Activated naive CD4-positive, alpha-beta T cell treated with anti-CD3 and anti-CD28 coated beads, Interleukin-2, amount 50 U/mL, for 72 hours (primary cell): ENCODE measurements around the gene AS3MT. TPM values are rescaled to one million over a fixed set of nuclear protein-coding genes. Genes with fewer than 3 reads are reported as not detected.
A peak's percentile ranks its signal among the peaks of the same experiment; 100 is the strongest.

Experiments used
- ATAC-seq, 2 donors: fragments of 150-1000 bp; cut with Tn5 transposase; 2 replicates each; pipeline ENCODE4 v1.10.0; 2021; ENCODE audit warnings: mild to moderate bottlenecking in 2 of 2, moderate library complexity in 2 of 2
- DNase-seq, 2 donors: peaks; one replicate each; pipeline ENCODE4 v3.0.0; 2021 to 2022; ENCODE audit warnings: low spot score in 2 of 2
- H3K27ac Mint-ChIP-seq, 2 donors: one replicate each; pipeline ENCODE4 v1.8.0; 2022; ENCODE audit warnings: mild to moderate bottlenecking in 2 of 2, mixed read lengths in 2 of 2
- H3K36me3 Mint-ChIP-seq, 2 donors: one replicate each; pipeline ENCODE4 v1.8.0; 2022; ENCODE audit warnings: mixed read lengths in 2 of 2
- H3K9me3 Mint-ChIP-seq, 2 donors: one replicate each; pipeline ENCODE4 v1.8.0; 2022; ENCODE audit warnings: mixed read lengths in 2 of 2
- total RNA-seq, 2 donors: library from RNA; stranded (reverse); gene quantifications; one replicate each; pipeline ENCODE4 v1.2.3, GENCODE V29; 2022

Gene AS3MT
- total RNA-seq, 2 donors from 2014 or later, result not detected

GRCh38 chr10:102931643-102932042, 62.4 kb downstream of the AS3MT start:
- H3K36me3 Mint-ChIP-seq, result peaks cover 0 to 6% of the 10 kb centered on the region in 2 donors
- no peak overlapping the region for H3K27ac Mint-ChIP-seq
- ATAC-seq (no peak), DNase-seq (no peak)
- H3K9me3 Mint-ChIP-seq, result no peaks in the 10 kb centered on the region

GRCh38 chr10:102935505-102935904, 66.2 kb downstream of the AS3MT start:
- H3K36me3 Mint-ChIP-seq, result no peaks in the 10 kb centered on the region
- no peaks in the 10 kb centered on the region for H3K9me3 Mint-ChIP-seq
- peak; percentile 5 to 18 for ATAC-seq
- peak overlapping the region in 1 of 2 donors; percentile 46 for H3K27ac Mint-ChIP-seq
- no peak for DNase-seq

GRCh38 chr10:102935939-102936605, 66.8 kb downstream of the AS3MT start:
- no peaks in the 10 kb centered on the region for H3K36me3 Mint-ChIP-seq
- peak; percentile 71 to 88 for ATAC-seq
- DNase-seq, result no peak
- peak overlapping the region in 1 of 2 donors; percentile 46 for H3K27ac Mint-ChIP-seq
- H3K9me3 Mint-ChIP-seq, result no peaks in the 10 kb centered on the region

- Mint-ChIP-seq H3K27ac (no peak overlapping the region), H3K9me3 (no peaks in the 10 kb centered on the region), H3K36me3 (no peaks in the 10 kb centered on the region)
- ATAC-seq, result no peak
- no peak for DNase-seq
Measured at GRCh38 chr10:102941401-102941800, 72.1 kb downstream of the AS3MT start.

- no peak for DNase-seq
- Mint-ChIP-seq H3K36me3 (no peaks in the 10 kb centered on the region), H3K27ac (no peak overlapping the region), H3K9me3 (no peaks in the 10 kb centered on the region)
- no peak for ATAC-seq
Measured at GRCh38 chr10:102945449-102945848, 76.2 kb downstream of the AS3MT start.

GRCh38 chr10:102945962-102946361, 76.7 kb downstream of the AS3MT start:
- no peaks in the 10 kb centered on the region for H3K9me3 Mint-ChIP-seq
- ATAC-seq, result no peak

GRCh38 chr10:102946992-102947391, 77.7 kb downstream of the AS3MT start:
- ATAC-seq (no peak), DNase-seq (no peak)
- no peaks in the 10 kb centered on the region for H3K36me3 Mint-ChIP-seq
- no peaks in the 10 kb centered on the region for H3K9me3 Mint-ChIP-seq
- no peak overlapping the region for H3K27ac Mint-ChIP-seq

More at GRCh38 chr10:102945962-102946361, 76.7 kb downstream of the AS3MT start:
- H3K36me3 Mint-ChIP-seq, result no peaks in the 10 kb centered on the region
- H3K27ac Mint-ChIP-seq, result no peak overlapping the region
- DNase-seq, result no peak

GRCh38 chr10:102948176-102948575, 78.9 kb downstream of the AS3MT start:
- no peaks in the 10 kb centered on the region for H3K36me3 Mint-ChIP-seq
- no peaks in the 10 kb centered on the region for H3K9me3 Mint-ChIP-seq
- no peak overlapping the region for H3K27ac Mint-ChIP-seq
- DNase-seq (no peak), ATAC-seq (no peak)

- no peak for ATAC-seq
- H3K36me3 Mint-ChIP-seq, result no peaks in the 10 kb centered on the region
- H3K9me3 Mint-ChIP-seq, result no peaks in the 10 kb centered on the region
- no peak overlapping the region for H3K27ac Mint-ChIP-seq
- no peak for DNase-seq
Measured at GRCh38 chr10:102948786-102949185, 79.5 kb downstream of the AS3MT start.

GRCh38 chr10:102949916-102950315, 80.6 kb downstream of the AS3MT start:
- Mint-ChIP-seq H3K36me3 (no peaks in the 10 kb centered on the region), H3K27ac (peak overlapping the region in 1 of 2 donors; percentile 11), H3K9me3 (no peaks in the 10 kb centered on the region)
- ATAC-seq (no peak), DNase-seq (no peak)

GRCh38 chr10:102951316-102951715, 82.0 kb downstream of the AS3MT start:
- DNase-seq, result no peak
- Mint-ChIP-seq H3K36me3 (no peaks in the 10 kb centered on the region), H3K9me3 (no peaks in the 10 kb centered on the region), H3K27ac (no peak overlapping the region)
- ATAC-seq, result no peak

Other genes starting within 250 kb of the AS3MT start
- gene TRIM8, start 225.0 kb upstream of the AS3MT start, total RNA-seq, result 10 to 100 TPM; 22.9 to 47.3 TPM
- gene ARL3, start 155.1 kb upstream of the AS3MT start, total RNA-seq, result 1 to 10 TPM; 5.7 to 6.8 TPM
- gene SFXN2, start 154.8 kb upstream of the AS3MT start, total RNA-seq, result 10 to 100 TPM in 1 of 2 donors, 1 to 10 TPM in 1; 8.3 to 16.5 TPM
- gene WBP1L, start 125.5 kb upstream of the AS3MT start, total RNA-seq, result 10 to 100 TPM; 15.7 to 16.7 TPM
- not detected for gene CYP17A1, start 32.1 kb upstream of the AS3MT start, total RNA-seq
- 1 to 10 TPM; 8.8 to 9.7 TPM for gene BORCS7, start 15.2 kb upstream of the AS3MT start, total RNA-seq
- 10 to 100 TPM in 1 of 2 donors, 1 to 10 TPM in 1; 5.5 to 12.0 TPM for gene CNNM2, start 48.8 kb downstream of the AS3MT start, total RNA-seq